ENCODE measurements around the gene SFXN5.

The SFXN5 gene

GRCh38 chr2:72952110-72952823 is 119.2 kb downstream of the SFXN5 start:
- no peak for DNase-seq
- Mint-ChIP-seq H3K27me3 (peaks cover 12% of the 10 kb centered on the region), H3K36me3 (no peaks in the 10 kb centered on the region), H3K4me3 (no peak overlapping the region), H3K27ac (no peak overlapping the region), H3K9me3 (no peaks in the 10 kb centered on the region), H3K4me1 (peaks cover 35% of the 10 kb centered on the region)
- CTCF ChIA-PET, result interaction anchor here (1.2 to 4.3 kb wide), 2 partner anchors 57 to 59 kb away, joined by 3 to 20 read pairs; no protein-coding TSS in a partner anchor

DNA sequence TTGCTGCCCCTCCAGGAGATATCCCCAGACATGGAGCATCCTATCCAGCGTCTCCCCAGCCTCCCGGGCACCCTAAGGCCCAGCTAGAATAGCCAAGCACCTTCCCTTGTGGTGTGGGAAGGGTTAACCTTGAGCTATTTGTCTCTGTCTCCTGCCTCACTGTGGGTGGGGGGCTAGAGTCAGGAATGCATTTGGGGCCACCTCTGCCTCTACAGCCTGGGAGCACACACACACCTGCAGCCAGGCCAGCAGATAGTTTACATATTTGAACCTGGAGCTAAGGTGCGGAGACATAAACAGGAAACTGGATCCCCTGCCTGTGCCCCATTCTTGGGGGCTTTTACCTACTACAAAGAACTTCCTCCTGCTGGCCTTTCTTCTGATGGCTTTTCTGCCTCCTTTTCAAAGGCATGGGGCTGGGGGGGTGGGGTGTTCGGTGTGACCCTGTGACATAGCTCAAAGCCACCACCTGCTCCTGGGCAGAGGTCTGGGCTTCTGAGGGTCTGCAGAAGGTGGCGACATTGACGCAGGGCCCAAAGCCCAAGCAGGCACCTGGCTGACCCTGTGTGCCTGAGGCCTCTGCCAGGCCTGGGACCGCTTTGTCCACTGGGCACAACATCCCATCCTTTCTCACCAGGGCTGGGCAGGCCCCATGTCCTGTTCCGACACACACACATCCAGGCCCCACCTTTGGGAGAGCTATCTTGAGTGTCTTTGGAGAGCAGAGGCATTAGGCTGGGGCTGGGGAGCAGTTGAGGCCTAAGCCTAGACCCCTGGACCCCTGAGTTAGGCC is 120.0 kb downstream of the SFXN5 start:
- Mint-ChIP-seq H3K36me3 (no peaks in the 10 kb centered on the region), H3K27me3 (peaks cover 17% of the 10 kb centered on the region), H3K27ac (no peak overlapping the region), H3K9me3 (no peaks in the 10 kb centered on the region), H3K4me1 (peaks cover 32% of the 10 kb centered on the region), H3K4me3 (no peak overlapping the region)
- CTCF ChIA-PET, result interaction anchor here (4.3 kb wide), 1 partner anchor 59 kb away, joined by 20 read pairs; no protein-coding TSS in a partner anchor
- DNase-seq, result no peak

- no peak overlapping the region for H3K4me3 Mint-ChIP-seq
- no peak overlapping the region for H3K27ac Mint-ChIP-seq
- H3K4me1 Mint-ChIP-seq, result peaks cover 32% of the 10 kb centered on the region
- CTCF ChIA-PET, result no interaction called here
- no peaks in the 10 kb centered on the region for H3K36me3 Mint-ChIP-seq
- no peaks in the 10 kb centered on the region for H3K9me3 Mint-ChIP-seq
- DNase-seq, result no peak
- H3K27me3 Mint-ChIP-seq, result peaks cover 17% of the 10 kb centered on the region
These were observed 120.8 kb downstream of the SFXN5 start for GRCh38 chr2:72950558-72951255.

DNA sequence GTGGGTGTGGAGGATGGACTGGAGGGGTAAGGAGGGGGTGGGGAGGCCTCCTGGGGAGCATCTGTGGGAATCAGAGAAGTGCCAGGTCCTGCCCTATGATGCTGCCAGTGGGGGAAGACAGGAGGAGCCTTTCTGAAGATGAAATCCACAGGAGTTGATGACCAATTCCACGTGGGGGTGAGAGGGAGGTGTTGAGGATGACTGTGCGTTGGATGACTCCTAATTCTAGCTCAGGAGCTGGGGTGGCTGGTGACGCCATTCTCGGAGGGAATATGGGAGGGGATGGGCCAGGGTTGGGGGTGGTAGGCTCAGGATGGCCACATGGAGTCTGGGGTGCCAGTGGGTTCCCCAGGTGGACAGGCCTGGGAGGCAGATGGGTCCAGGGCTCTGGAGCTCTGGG is 121.9 kb downstream of the SFXN5 start:
- DNase-seq, result no peak
- CTCF ChIA-PET, result interaction anchor here (1.5 kb wide), 1 partner anchor 25 kb away, joined by 4 read pairs; no protein-coding TSS in a partner anchor
- no peak overlapping the region for H3K27ac Mint-ChIP-seq
- H3K9me3 Mint-ChIP-seq, result no peaks in the 10 kb centered on the region
- peaks cover 17% of the 10 kb centered on the region for H3K27me3 Mint-ChIP-seq
- peaks cover 25% of the 10 kb centered on the region for H3K4me1 Mint-ChIP-seq
- no peaks in the 10 kb centered on the region for H3K36me3 Mint-ChIP-seq
- H3K4me3 Mint-ChIP-seq, result no peak overlapping the region

DNA sequence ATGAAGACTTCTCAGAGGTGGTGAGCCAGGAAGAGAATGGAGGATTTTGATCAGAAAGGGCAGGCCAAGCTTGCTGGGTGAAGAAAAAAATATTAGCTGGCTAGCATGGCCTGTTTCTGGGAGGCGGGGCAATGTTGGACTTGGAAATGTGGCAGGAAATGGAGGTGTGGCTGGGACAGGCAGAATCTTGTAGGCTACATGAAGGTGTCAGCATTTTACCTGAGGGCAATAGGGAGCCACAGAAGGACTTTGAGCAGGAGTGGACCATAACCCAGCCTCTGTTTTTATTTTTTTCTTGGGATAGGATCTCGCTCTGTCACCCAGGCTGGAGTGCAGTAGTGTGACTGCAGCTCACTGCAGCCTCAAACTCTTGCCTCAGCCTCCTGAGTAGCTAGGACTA is 122.5 kb downstream of the SFXN5 start:
- DNase-seq, result no peak
- peaks cover 19% of the 10 kb centered on the region for H3K4me1 Mint-ChIP-seq
- no peak overlapping the region for H3K4me3 Mint-ChIP-seq
- H3K27ac Mint-ChIP-seq, result no peak overlapping the region
- CTCF ChIA-PET, result interaction anchor here (1.5 kb wide), 1 partner anchor 25 kb away, joined by 4 read pairs; no protein-coding TSS in a partner anchor
- H3K36me3 Mint-ChIP-seq, result no peaks in the 10 kb centered on the region
- H3K27me3 Mint-ChIP-seq, result peaks cover 17% of the 10 kb centered on the region
- no peaks in the 10 kb centered on the region for H3K9me3 Mint-ChIP-seq

- Mint-ChIP-seq H3K27ac (no peak overlapping the region), H3K4me1 (peaks cover 10% of the 10 kb centered on the region), H3K36me3 (no peaks in the 10 kb centered on the region), H3K27me3 (peaks cover 17% of the 10 kb centered on the region), H3K4me3 (no peak overlapping the region), H3K9me3 (no peaks in the 10 kb centered on the region)
- CTCF ChIA-PET, result interaction anchor here (2.1 kb wide), 1 partner anchor 55 kb away, joined by 6 read pairs; no protein-coding TSS in a partner anchor
- no peak for DNase-seq
These were observed 123.3 kb downstream of the SFXN5 start for GRCh38 chr2:72947952-72948830.

DNA sequence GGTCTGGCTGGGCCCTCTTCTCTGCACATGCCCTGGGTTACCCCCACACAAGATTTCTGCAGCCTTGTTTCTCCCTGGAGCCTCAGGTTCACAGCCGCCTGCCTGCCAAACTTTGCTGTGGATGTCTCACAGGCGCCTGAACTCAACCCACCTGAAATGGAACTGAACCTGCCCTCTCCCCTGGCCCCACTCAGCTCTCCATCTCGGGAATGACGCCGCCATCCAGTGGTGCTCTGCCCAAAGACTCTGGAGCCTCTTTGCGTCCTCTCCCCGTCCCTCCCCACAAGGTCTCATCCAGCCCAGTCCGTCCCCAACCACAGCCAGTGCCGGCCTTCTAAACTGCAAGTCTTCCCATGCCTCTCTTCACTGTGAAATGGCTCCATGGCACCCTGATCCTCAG is 125.0 kb downstream of the SFXN5 start:
- CTCF ChIA-PET, result interaction anchor here (2.1 kb wide), 1 partner anchor 54 kb away, joined by 6 read pairs; no protein-coding TSS in a partner anchor
- DNase-seq, result no peak
- peaks cover 17% of the 10 kb centered on the region for H3K27me3 Mint-ChIP-seq
- H3K4me1 Mint-ChIP-seq, result peaks cover 3% of the 10 kb centered on the region
- H3K4me3 Mint-ChIP-seq, result no peak overlapping the region
- H3K36me3 Mint-ChIP-seq, result no peaks in the 10 kb centered on the region
- H3K9me3 Mint-ChIP-seq, result no peaks in the 10 kb centered on the region
- no peak overlapping the region for H3K27ac Mint-ChIP-seq

DNA sequence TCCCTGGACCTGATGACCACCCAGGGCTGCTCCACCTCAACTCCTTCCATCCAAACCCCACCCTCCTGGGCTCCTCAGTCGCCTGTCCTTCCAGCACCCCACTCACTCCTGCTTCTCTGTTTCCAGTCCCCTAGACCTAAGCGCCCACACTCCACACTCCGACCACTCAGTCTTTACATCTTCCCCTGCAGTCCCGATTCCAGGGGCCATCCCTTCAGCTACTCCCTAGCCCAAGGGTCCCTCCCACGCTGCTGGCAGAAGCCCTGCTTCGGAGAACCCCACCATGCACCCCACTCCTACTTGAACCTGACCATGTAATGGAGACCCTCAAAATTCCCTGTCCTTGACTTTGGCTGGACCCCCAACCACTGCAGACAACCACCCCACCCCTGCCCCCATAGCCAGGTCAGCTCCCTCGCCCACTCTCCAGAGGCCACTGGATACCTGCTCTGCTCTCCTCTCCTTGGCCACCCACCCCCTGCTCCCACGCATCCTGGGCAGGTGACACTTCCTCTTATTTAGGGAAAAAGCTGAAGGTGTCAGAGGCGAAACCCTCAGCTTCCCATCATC is 126.0 kb downstream of the SFXN5 start:
- Mint-ChIP-seq H3K4me1 (peaks cover 3% of the 10 kb centered on the region), H3K27ac (no peak overlapping the region), H3K4me3 (no peak overlapping the region), H3K9me3 (no peaks in the 10 kb centered on the region), H3K36me3 (no peaks in the 10 kb centered on the region), H3K27me3 (peaks cover 17% of the 10 kb centered on the region)
- CTCF ChIA-PET, result no interaction called here
- no peak for DNase-seq

- peaks cover 3% of the 10 kb centered on the region for H3K4me1 Mint-ChIP-seq
- DNase-seq, result no peak
- H3K9me3 Mint-ChIP-seq, result no peaks in the 10 kb centered on the region
- CTCF ChIA-PET, result interaction anchor here (1.0 kb wide), 1 partner anchor 47 kb away, joined by 5 read pairs; no protein-coding TSS in a partner anchor
- H3K27ac Mint-ChIP-seq, result no peak overlapping the region
- H3K36me3 Mint-ChIP-seq, result no peaks in the 10 kb centered on the region
- H3K4me3 Mint-ChIP-seq, result no peak overlapping the region
- H3K27me3 Mint-ChIP-seq, result peaks cover 16% of the 10 kb centered on the region
These were observed 126.6 kb downstream of the SFXN5 start for GRCh38 chr2:72944804-72945449.

- CTCF ChIA-PET, result interaction anchor here (1.0 kb wide), 1 partner anchor 49 kb away, joined by 5 read pairs; no protein-coding TSS in a partner anchor
- no peak for DNase-seq
- Mint-ChIP-seq H3K4me3 (no peak overlapping the region), H3K9me3 (no peaks in the 10 kb centered on the region), H3K27ac (no peak overlapping the region), H3K36me3 (no peaks in the 10 kb centered on the region), H3K27me3 (peaks cover 13% of the 10 kb centered on the region), H3K4me1 (peaks cover under 1% of the 10 kb centered on the region)
These were observed 127.7 kb downstream of the SFXN5 start for GRCh38 chr2:72943540-72944395.

DNA sequence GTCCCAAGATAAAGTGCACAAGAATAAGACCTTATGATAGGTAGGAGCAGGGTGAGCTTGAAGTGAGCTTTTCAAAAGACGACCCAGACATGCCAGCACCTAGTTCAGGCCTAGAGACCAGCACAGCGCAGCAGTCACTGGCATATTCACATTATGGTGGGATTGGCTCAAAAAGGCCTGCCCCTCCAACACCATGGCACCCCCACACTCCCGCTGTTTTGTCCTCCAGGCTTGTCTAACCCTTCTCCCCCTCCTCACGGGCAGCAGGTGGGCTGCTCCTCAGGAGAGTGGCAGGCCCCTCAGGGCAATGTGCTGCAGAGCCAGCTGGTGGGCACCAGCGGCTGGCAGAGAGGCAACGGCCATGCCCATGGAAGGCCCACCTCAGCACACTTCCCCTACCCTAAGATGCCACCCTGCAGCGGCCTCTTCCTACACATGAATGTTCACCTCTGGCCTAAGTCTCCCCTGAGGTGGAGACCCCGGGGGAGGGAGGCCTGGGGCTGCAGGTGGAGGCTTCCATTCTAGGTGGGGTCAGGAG is 128.6 kb downstream of the SFXN5 start:
- CTCF ChIA-PET, result no interaction called here
- H3K9me3 Mint-ChIP-seq, result no peaks in the 10 kb centered on the region
- H3K4me1 Mint-ChIP-seq, result no peaks in the 10 kb centered on the region
- H3K36me3 Mint-ChIP-seq, result no peaks in the 10 kb centered on the region
- DNase-seq, result no peak
- H3K27ac Mint-ChIP-seq, result no peak overlapping the region
- no peak overlapping the region for H3K4me3 Mint-ChIP-seq
- H3K27me3 Mint-ChIP-seq, result peaks cover 13% of the 10 kb centered on the region

DNA sequence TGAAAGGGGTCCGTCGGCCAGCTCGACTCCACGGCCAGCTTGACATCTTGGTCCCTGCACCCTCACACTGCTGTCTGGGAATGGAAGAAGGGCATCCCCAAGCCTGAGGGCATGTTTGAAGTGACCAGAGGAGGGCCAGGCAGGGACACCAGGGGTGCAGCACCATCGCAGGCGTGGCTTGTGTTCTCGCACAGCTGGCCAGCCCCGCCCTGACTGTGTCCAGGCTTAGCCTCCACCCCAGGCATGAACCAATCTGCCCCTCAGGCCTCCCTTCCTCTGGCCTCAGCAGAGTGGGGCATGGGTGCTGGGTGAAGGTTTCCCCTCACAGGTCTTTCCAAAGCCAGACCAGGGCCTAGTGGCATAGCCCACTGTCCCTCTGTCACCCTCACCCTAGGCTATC is 129.2 kb downstream of the SFXN5 start:
- CTCF ChIA-PET, result no interaction called here
- no peaks in the 10 kb centered on the region for H3K9me3 Mint-ChIP-seq
- H3K27ac Mint-ChIP-seq, result no peak overlapping the region
- no peak for DNase-seq
- H3K4me1 Mint-ChIP-seq, result no peaks in the 10 kb centered on the region
- H3K4me3 Mint-ChIP-seq, result no peak overlapping the region
- H3K36me3 Mint-ChIP-seq, result no peaks in the 10 kb centered on the region
- H3K27me3 Mint-ChIP-seq, result peaks cover 15% of the 10 kb centered on the region

All from activated naive CD4-positive, alpha-beta T cell treated with anti-CD3 and anti-CD28 coated beads, Interleukin-2, amount 10 ng/mL, durations not matched to agents 7 days and 5 days (primary cell).